Activated CD4-positive, CD25-positive, alpha-beta regulatory T cell treated with anti-CD3 and anti-CD28 coated beads, Interleukin-2, amount 50 U/mL, for 72 hours (primary cell): ENCODE data around the gene TBX3.
"Not testable (repeated sequence)": the region's sequence is repeated elsewhere in the genome, so short reads cannot be mapped to it uniquely, and the experiment has no call there.

Source experiments
- DNase-seq: peaks from one replicate; pipeline ENCODE4 v3.0.0; 2021

Gene TBX3

GRCh38 chr12:114684098-114684869 lies at the start of gene TBX3:
Gene TBX3 (minus strand): TSS chr12:114684175. CDS start chr12:114683200, 975 bp downstream.
- DNase-seq = no peak

- DNase-seq = no peak
These were observed 48.6 kb upstream of the TBX3 start for GRCh38 chr12:114732426-114733030.

GRCh38 chr12:114729731-114730130 lies 45.8 kb upstream of the TBX3 start:
- DNase-seq = no peak

GRCh38 chr12:114726092-114726710 lies 42.2 kb upstream of the TBX3 start:
- no peak for DNase-seq

GRCh38 chr12:114722176-114722575 lies 38.2 kb upstream of the TBX3 start:
- DNase-seq = not testable (repeated sequence)

- no peak for DNase-seq
These were observed 37.3 kb upstream of the TBX3 start for GRCh38 chr12:114721266-114721665.

GRCh38 chr12:114713466-114714215 lies 29.7 kb upstream of the TBX3 start:
- no peak for DNase-seq

DNA sequence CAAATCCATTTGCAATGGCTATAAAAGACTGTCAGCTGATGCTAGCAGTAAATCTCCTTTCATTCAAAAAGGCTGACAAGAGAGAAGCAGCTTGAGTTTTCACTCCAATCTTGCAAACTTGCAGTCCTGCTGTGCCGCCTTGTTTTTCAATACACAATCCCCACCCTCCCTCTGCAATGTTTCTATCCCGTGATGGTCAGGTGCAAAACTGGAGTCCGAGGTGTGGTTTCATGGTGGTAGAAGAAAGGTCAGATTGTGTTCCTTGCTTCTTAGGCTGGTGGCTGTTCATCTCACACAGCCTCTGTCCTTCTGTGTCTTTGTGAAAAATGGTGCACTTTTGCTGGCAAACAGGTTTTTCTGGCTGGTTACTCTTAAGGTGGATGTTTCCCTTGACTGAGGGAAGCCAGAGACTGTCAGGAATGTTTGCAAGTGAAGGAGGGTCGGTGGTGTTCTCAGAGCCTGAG lies 27.7 kb upstream of the TBX3 start:
- no peak for DNase-seq

GRCh38 chr12:114710151-114710550 lies 26.2 kb upstream of the TBX3 start:
- DNase-seq = no peak

DNA sequence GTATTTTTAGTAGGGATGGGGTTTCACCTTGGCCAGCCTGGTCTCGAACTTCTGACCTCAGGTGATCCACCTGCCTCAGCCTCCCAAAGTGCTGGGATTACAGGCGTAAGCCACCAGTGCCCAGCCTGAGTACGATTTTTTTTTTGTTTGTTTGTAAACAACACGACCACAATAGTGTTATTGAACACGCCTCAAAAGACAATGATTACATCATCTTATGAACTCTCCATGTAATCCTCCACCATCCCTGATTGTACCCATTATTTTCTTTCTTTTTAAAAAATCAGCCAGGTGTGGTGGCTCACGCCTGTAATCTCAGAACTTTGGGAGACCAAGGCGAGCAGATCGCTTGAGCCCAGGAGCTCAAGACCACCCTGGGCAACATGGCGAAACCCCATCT lies 25.1 kb upstream of the TBX3 start:
- no peak for DNase-seq

GRCh38 chr12:114708598-114708997 lies 24.6 kb upstream of the TBX3 start:
- not testable (repeated sequence) for DNase-seq

- DNase-seq = no peak
These were observed 20.1 kb upstream of the TBX3 start for GRCh38 chr12:114704096-114704495.

DNA sequence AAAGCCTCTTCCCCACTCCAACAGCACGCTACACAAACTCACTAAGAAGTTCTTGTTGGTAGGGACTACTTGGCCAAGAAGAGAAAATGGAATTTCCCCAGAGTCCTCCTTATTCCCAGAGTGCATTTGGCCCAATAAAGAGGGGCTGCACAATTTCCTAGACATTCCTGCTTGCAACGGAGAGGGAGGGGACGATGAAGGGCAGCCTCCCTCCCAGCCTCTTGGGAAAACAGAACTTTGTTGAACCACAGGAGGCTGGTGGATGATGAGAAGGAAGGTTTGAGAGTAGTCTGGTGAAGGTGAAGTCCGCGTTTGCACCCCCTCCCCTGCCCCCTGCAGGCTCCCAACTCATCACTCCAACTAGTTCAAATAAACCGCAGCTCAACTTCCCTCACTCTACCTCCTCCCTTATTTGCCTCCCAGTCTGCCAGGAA lies 19.1 kb upstream of the TBX3 start:
- no peak for DNase-seq

DNA sequence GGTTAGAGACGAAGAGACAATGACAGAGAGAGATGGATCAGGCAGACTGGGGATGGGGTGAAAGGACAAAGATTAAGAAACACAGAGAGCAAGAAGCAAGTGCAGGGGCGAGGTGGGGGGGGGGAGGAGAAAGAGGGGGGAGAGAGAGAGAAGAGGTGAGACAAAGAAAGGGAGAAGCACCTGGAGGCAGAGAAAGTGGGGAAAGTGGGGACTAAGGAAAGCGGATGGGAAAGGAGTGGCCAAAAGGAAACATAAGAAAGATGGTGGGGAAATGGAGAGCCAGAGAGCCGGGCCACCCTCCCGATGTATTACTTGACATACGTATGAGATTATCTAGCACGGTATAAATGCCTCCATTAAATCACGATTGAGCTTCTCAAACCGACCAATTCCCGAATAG lies 18.5 kb upstream of the TBX3 start:
- no peak for DNase-seq

DNA sequence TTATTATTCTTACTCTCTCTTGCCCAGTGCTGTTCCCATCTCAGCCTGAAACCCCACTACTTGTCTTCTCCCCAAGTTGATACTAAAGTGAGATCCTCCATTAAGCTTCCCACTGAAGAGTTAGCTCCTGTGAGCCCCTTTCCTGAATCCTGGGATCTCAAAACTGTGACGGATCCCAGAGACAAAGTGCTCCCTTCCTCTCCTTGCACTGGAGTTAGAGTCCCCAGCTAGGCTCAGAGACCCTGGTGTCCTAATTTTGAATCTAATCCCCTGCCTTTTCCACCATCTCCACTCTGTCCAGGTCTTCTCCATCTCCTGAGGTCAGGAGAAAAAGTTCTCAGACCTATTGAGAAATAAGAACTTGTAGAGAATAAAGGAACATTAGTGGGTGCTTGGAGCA lies 17.6 kb upstream of the TBX3 start:
- no peak for DNase-seq

- no peak for DNase-seq
These were observed 17.1 kb upstream of the TBX3 start for GRCh38 chr12:114701104-114701414.

DNA sequence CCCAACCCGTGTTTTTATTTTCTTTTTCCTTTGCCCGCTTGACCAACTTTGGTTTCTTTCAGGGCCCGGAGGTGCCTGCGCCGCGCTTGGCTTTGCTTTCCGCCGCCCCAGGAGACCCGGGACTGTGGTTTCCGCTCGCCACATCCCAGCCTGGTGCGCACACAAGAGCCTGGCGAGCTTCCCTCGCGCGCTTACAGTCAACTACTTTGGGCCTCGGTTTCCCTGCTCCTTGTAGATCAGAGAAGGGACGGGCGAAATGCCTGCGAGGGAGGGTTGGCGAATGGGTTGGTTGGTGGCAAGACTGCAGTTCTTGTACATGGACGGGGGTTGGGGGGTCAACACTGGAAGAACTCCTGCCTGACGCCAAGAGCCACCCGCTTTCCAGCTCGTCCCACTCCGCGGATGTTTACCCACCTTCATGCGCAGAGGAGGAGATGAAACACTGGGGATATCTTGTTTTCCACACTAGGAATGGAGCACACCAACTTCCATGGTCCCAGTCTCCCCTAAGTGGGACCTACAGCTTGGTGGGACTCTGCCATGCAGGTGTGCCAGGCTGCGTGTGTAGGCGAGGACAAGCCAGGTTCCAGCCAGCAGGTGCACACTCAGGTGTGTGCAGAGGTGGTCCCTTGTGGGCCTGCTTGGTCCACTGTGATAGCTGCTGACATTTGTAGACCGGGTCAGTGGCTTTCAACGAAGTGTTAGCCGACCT lies 16.6 kb upstream of the TBX3 start:
- DNase-seq = no peak

DNA sequence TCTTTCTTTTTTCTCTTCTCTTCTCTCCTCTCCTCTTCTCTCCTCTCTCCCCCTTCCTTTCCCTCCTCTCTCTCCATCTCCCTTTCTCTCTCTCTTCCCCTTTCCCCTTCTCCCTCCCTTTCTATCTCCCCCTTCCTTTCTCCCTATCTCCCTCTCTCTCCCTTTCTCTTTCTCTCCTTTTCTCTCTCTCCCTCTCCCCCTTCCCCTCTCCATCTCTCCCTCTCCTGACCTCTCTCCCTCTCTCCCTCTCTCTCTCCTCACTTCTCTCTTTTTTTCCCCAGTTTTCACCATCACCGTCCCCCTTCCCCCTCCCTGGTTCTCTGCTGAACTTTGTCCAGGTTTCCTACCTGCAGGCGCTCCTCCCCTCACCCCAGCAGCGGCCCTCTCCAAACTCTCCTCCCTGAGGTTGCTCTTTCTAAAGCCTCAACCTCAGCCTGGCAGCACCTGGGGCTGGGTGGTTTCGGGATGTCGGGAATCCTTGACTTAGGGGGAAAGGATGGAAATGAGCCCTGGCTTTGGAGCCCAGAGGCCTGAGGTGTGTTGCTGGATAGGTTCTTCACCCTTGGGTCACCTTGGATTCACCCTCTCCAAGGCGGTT lies 14.7 kb upstream of the TBX3 start:
- no peak for DNase-seq

DNA sequence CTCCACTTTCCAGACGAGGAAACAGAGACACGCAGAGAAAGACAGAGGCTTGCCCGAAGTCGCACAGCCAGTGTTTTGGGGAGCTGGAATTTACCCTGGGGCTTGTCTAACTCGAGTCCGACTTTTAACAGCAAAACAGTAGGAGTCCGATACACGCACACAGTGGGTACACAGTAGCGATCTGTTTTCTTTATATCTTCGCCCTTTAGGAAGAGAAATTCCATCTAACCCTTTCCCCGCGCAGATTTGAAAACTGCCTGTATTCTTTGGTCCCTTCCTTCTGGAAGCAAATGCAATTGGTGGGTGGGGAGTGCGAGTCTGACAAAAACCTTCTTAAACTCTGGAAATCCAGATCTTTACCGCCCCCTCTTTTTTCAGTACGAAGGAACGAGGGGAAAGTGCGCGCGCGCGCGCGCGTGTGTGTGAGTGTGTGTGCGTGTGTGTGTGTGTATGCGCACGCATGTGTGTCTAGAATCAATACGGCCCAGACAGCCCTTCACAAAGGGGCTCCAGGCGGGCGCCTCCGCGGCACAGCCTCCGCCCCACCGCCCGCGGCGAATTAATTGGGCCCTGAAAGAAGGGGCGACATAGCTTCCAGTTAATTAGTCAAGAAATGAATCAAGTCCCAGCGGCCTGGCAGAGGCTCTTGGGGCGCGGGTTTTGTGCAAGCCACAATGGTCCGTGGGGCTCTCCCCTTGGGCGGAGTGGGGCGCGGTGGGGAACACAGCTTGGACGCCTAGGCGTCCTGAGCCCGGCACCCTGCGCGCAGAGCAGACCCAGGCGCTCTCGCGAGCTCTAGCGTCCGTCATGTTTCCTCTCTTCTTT lies 14.0 kb upstream of the TBX3 start:
- DNase-seq = no peak

DNA sequence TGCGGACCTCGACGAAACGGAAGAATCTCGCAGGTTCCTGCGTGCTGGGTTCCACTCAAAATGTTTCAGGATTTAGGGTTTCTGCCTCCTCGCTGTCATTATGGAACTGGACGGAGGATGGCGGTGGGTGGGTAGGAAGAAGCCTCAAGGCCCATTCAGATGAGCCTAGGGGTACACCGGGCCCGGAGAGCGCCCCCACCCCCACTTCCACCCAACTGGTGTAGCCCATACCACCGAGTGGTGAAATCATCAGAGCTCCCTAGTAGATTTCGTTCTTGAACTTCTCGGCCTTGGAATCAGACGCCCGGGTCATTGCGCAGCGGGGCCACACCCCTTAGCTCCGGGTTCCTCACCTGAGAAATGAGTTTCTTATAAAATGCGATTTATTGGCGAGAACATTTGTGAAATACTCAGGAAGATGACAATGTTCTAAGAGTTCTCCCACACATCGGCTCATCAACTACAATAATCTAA lies 13.3 kb upstream of the TBX3 start:
- no peak for DNase-seq
